ENCODE results near the gene RAB23.

DNA sequence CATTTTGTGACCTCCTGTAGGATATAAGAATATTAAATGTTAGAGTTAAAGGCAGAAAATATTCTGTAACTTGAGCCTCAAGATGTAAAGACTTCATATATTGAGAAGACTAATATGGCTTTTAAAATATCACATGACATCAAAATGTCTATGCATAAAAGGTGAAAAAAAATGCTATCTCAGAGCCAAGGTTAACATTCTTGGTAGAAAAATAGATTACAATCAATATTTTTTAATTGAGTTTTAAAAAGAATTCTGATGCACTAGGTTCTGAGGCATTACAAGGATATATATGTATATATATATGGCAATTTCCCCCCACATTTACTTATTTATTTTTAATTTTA is 46.2 kb upstream of the RAB23 start:
- no peak for TF ChIP-seq ZBTB7A (IDR thresholded peaks at IDR 0.05; ENCODE audit: low read depth)
- TF ChIP-seq TCF12 (IDR thresholded peaks at IDR 0.05; ENCODE audit: low read depth), result no peak
- TF ChIP-seq, protein P1, sequence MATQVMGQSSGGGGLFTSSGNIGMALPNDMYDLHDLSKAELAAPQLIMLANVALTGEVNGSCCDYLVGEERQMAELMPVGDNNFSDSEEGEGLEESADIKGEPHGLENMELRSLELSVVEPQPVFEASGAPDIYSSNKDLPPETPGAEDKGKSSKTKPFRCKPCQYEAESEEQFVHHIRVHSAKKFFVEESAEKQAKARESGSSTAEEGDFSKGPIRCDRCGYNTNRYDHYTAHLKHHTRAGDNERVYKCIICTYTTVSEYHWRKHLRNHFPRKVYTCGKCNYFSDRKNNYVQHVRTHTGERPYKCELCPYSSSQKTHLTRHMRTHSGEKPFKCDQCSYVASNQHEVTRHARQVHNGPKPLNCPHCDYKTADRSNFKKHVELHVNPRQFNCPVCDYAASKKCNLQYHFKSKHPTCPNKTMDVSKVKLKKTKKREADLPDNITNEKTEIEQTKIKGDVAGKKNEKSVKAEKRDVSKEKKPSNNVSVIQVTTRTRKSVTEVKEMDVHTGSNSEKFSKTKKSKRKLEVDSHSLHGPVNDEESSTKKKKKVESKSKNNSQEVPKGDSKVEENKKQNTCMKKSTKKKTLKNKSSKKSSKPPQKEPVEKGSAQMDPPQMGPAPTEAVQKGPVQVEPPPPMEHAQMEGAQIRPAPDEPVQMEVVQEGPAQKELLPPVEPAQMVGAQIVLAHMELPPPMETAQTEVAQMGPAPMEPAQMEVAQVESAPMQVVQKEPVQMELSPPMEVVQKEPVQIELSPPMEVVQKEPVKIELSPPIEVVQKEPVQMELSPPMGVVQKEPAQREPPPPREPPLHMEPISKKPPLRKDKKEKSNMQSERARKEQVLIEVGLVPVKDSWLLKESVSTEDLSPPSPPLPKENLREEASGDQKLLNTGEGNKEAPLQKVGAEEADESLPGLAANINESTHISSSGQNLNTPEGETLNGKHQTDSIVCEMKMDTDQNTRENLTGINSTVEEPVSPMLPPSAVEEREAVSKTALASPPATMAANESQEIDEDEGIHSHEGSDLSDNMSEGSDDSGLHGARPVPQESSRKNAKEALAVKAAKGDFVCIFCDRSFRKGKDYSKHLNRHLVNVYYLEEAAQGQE (IDR thresholded peaks at IDR 0.05; ENCODE audit: low read depth), result no peak
- TF ChIP-seq EGR1 (IDR thresholded peaks at IDR 0.05), result no peak
- TF ChIP-seq TAF1 (IDR thresholded peaks at IDR 0.05; ENCODE audit: low read depth), result no peak
- TF ChIP-seq CEBPB (IDR thresholded peaks at IDR 0.05), result no peak
- no peak for TF ChIP-seq YY1 (IDR thresholded peaks at IDR 0.05; ENCODE audit: low read depth)
- no peak for TF ChIP-seq EP300 (IDR thresholded peaks at IDR 0.05; ENCODE audit: borderline replicate concordance)
